Loucy (cell line): Measurements from ENCODE around the gene CFAP54.

Experiments
- H2AFZ ChIP-seq: fragments of 200-600 bp; sonication (generic); 2 replicates; pipeline ENCODE4 v1.6.0; 2016; ENCODE audit warnings: antibody characterized with exemption, mild to moderate bottlenecking, low read length, moderate library complexity
- H3F3A ChIP-seq: fragments of 200-600 bp; 2 replicates; pipeline ENCODE4 v1.6.0; 2016; ENCODE audit warnings: antibody characterized with exemption, low read depth, mild to moderate bottlenecking
- H3K27me3 ChIP-seq: fragments of 200-600 bp; sonication (generic); 2 replicates; pipeline ENCODE4 v1.6.1; 2014; ENCODE audit warnings: low read length, mild to moderate bottlenecking; ENCODE audit not compliant: insufficient read depth, poor library complexity, severe bottlenecking
- H3K36me3 ChIP-seq: fragments of 200-600 bp; sonication (generic); 2 replicates; pipeline ENCODE4 v1.6.1; 2016; ENCODE audit warnings: low read length; ENCODE audit not compliant: insufficient read depth
- H3K4me1 ChIP-seq: fragments of 200-600 bp; sonication (generic); 2 replicates; pipeline ENCODE4 v1.5.1; 2014; ENCODE audit warnings: low read length, mild to moderate bottlenecking; ENCODE audit not compliant: insufficient read depth, poor library complexity, severe bottlenecking
- H3K4me2 ChIP-seq: fragments of 200-600 bp; sonication (generic); 2 replicates; pipeline ENCODE4 v1.6.0; 2014; ENCODE audit warnings: antibody characterized with exemption, low read length, low read depth, mild to moderate bottlenecking; ENCODE audit not compliant: poor library complexity, severe bottlenecking
- H3K4me3 ChIP-seq: fragments of 200-600 bp; sonication (generic); 2 replicates; pipeline ENCODE4 v1.5.1; 2014; ENCODE audit warnings: low read length, mild to moderate bottlenecking, mixed read lengths; ENCODE audit not compliant: poor library complexity, severe bottlenecking
- H3K79me2 ChIP-seq: fragments of 200-600 bp; sonication (generic); 2 replicates; pipeline ENCODE4 v1.6.1; 2014; ENCODE audit warnings: low read length; ENCODE audit not compliant: insufficient read depth
- H3K9ac ChIP-seq: fragments of 200-600 bp; sonication (generic); 2 replicates; pipeline ENCODE4 v1.6.0; 2014; ENCODE audit warnings: mild to moderate bottlenecking, low read depth, low read length, moderate library complexity; ENCODE audit not compliant: poor library complexity, severe bottlenecking
- H3K9me2 ChIP-seq: fragments of 200-600 bp; sonication (generic); replicated peaks from 2 replicates; pipeline ENCODE4 v1.6.1; 2016; ENCODE audit warnings: low read depth, low read length, mixed read lengths
- H3K9me3 ChIP-seq: fragments of 200-600 bp; sonication (generic); 2 replicates; pipeline ENCODE4 v1.6.1; 2014; ENCODE audit warnings: mild to moderate bottlenecking, antibody characterized with exemption, low read length, low read depth; ENCODE audit not compliant: insufficient read depth
- H4K20me1 ChIP-seq: fragments of 200-600 bp; sonication (generic); 2 replicates; pipeline ENCODE4 v1.6.0; 2014; ENCODE audit warnings: antibody characterized with exemption, low read length, mild to moderate bottlenecking; ENCODE audit not compliant: insufficient read depth, poor library complexity, severe bottlenecking
- CTCF ChIP-seq: fragments of 200-600 bp; sonication (generic); conservative IDR thresholded peaks from 2 replicates; pipeline ENCODE4 v1.5.1; 2014; ENCODE audit warnings: mild to moderate bottlenecking, antibody characterized with exemption, low read length
- EZH2phosphoT487 ChIP-seq: fragments of 200-600 bp; IDR thresholded peaks from 2 replicates; pipeline ENCODE4 v1.6.1; 2018; ENCODE audit warnings: antibody characterized with exemption, mild to moderate bottlenecking, moderate library complexity, borderline replicate concordance

Gene CFAP54

GRCh38 chr12:96570579-96570978 is 81.2 kb downstream of the CFAP54 start:
- no peak overlapping the region for H2AFZ ChIP-seq
- H3K4me2 ChIP-seq, result peak overlapping the region; percentile 49
- no peaks in the 10 kb centered on the region for H3K79me2 ChIP-seq
- H3F3A ChIP-seq, result no peaks in the 10 kb centered on the region
- H3K9me3 ChIP-seq, result no peaks in the 10 kb centered on the region
- H3K9ac ChIP-seq, result no peak overlapping the region
- no peak overlapping the region for H3K4me3 ChIP-seq
- no peaks in the 10 kb centered on the region for H3K36me3 ChIP-seq
- H3K27me3 ChIP-seq, result no peaks in the 10 kb centered on the region
- TF ChIP-seq EZH2phosphoT487 (no peak), CTCF (no peak)
- no peaks in the 10 kb centered on the region for H4K20me1 ChIP-seq
- H3K9me2 ChIP-seq, result no peaks in the 10 kb centered on the region
- H3K4me1 ChIP-seq, result no peaks in the 10 kb centered on the region

- Histone ChIP-seq H3K4me3 (peak overlapping the region; percentile 29), H3K4me1 (no peaks in the 10 kb centered on the region), H3K4me2 (peak overlapping the region; percentile 49), H2AFZ (peak overlapping the region; percentile 29; the same call in 1 of the 2 replicates), H3K9ac (no peak overlapping the region), H3K9me2 (no peaks in the 10 kb centered on the region), H3K9me3 (no peaks in the 10 kb centered on the region), H3K36me3 (no peaks in the 10 kb centered on the region), H3K27me3 (no peaks in the 10 kb centered on the region), H3F3A (no peaks in the 10 kb centered on the region), H4K20me1 (no peaks in the 10 kb centered on the region), H3K79me2 (no peaks in the 10 kb centered on the region)
- no peak for TF ChIP-seq EZH2phosphoT487
- TF ChIP-seq CTCF, result no peak
These were observed 81.9 kb downstream of the CFAP54 start for GRCh38 chr12:96571101-96571862.

GRCh38 chr12:96578526-96579125 is 89.2 kb downstream of the CFAP54 start:
- Histone ChIP-seq H2AFZ (peak overlapping the region; percentile 97), H3K36me3 (no peaks in the 10 kb centered on the region), H3K9me3 (no peaks in the 10 kb centered on the region), H3K9me2 (no peaks in the 10 kb centered on the region), H3K4me3 (peak overlapping the region; percentile 26), H3F3A (peaks cover 6% of the 10 kb centered on the region; the same call in 1 of the 2 replicates), H3K9ac (peak overlapping the region; percentile 18), H4K20me1 (no peaks in the 10 kb centered on the region), H3K27me3 (no peaks in the 10 kb centered on the region), H3K4me2 (peak overlapping the region; percentile 37), H3K4me1 (peaks cover 5% of the 10 kb centered on the region), H3K79me2 (no peaks in the 10 kb centered on the region)
- TF ChIP-seq CTCF (peak; percentile 80), EZH2phosphoT487 (no peak)
